GM21381 (cell line): Measurements from ENCODE around the gene ZMYND12.
"Not testable (repeated sequence)": the region's sequence is repeated elsewhere in the genome, so short reads cannot be mapped to it uniquely, and the experiment has no call there.

Experiments used
- ATAC-seq: cut with Tn5 transposase; IDR thresholded peaks from one replicate; pipeline ENCODE4 v1.9.1; 2021; ENCODE audit warnings: mild to moderate bottlenecking, moderate library complexity; ENCODE audit not compliant: unreplicated experiment

ZMYND12 gene, protein sequence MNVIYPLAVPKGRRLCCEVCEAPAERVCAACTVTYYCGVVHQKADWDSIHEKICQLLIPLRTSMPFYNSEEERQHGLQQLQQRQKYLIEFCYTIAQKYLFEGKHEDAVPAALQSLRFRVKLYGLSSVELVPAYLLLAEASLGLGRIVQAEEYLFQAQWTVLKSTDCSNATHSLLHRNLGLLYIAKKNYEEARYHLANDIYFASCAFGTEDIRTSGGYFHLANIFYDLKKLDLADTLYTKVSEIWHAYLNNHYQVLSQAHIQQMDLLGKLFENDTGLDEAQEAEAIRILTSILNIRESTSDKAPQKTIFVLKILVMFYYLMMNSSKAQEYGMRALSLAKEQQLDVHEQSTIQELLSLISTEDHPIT

GRCh38 chr1:42456010-42456753, at the start of gene ZMYND12, which contains the start of gene PPCS:
ZMYND12 (minus strand) TSS chr1:42456022; CDS start chr1:42455997, 25 bp downstream.
PPCS (plus strand) TSS chr1:42456543; CDS start chr1:42456566, 23 bp downstream.
- peak; percentile 87 for ATAC-seq

- ATAC-seq = no peak
These were observed 48.8 kb upstream of the ZMYND12 start for GRCh38 chr1:42504535-42505128.

DNA sequence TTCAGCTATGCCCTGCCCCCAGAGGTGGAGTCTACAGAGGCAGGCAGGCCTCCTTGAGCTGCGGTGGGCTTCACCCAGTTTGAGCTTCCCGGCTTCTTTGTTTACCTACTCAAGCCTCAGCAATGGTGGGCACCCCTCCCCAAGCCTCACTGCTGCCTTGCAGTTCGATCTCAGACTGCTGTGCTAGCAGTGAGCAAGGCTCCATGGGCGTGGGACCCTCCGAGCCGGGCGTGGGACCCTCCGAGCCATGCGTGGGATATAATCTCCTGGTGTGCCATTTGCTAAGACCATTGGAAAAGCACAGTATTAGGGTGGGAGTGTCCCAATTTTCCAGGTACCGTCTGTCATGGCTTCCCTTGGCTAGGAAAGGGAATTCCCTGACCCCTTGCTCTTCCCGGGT, 46.2 kb upstream of the ZMYND12 start:
- not testable (repeated sequence) for ATAC-seq

DNA sequence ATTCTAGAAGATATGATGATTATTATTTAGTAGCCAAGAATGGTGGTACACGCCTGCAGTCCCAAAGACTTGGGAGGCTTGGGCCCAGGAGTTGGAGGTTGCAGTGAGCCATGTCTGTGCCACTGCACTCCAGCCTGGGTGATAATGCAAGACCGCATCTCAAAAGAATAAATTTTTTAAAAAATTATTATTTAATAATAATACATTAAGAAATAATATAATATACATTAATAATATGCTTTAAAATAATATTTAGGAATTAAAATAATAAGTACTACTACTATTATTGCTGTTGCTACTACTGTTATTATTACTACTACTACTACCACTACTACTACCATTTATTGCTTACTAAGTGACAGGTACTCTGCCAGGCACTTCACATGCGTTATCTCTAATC, 34.4 kb upstream of the ZMYND12 start:
- ATAC-seq = no peak

GRCh38 chr1:42484382-42484781, 28.6 kb upstream of the ZMYND12 start:
- no peak for ATAC-seq

- no peak for ATAC-seq
These were observed 26.9 kb upstream of the ZMYND12 start for GRCh38 chr1:42482635-42483153.

DNA sequence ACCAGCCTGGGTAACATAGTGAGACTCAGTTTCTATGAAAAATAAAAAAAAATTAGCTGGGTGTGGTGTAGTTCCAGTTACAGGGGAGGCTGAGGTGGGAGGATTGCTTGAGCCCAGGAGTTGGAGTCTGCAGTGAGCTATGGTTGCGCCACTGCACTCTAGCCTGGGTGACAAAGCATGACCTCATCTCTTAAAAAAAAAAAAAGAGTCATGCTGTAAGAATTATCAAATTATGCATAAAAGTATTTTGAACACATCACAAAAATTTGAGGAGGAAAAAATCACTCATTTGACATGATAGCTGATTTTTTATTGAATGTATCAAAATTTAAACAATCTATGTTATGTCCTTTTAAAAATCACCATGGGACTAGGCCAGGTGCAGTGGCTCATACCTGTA, 25.1 kb upstream of the ZMYND12 start:
- no peak for ATAC-seq

GRCh38 chr1:42479621-42480020, 23.8 kb upstream of the ZMYND12 start:
- no peak for ATAC-seq

DNA sequence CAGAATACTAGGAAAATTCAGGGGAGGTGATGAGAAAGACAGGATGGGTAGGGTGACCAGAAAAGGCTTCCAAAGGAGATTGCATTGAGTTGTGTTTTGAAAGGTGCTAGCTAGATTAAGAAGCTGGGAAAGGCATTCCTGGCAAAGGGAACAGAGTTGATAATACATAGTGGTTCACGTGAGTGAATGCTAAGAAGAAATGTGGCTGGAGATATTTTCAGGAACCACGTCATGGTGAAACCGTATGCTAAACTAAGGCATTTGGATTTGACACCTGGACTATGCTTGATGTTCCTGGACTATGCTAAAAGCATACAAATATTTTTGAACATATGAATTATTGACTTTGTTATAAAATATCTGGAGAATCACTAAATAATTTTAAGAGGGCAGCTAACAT, 22.0 kb upstream of the ZMYND12 start:
- no peak for ATAC-seq

DNA sequence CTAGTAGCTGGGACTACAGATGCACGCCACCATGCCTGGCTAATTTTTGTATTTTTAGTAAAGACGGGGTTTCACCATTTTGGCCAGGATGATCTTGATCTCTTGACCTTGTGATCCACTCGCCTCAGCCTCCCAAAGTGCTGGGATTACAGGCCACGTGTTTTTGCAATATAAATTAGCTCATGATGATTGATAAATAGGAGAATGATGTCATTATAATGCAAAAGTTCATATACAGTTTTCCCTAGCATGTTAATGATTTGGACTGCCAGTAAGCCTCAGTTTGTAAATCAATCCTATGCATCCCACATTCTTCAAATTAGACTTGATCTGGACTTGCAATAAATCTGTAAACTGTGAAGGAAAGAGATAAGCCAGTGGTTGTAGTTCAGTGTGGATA, 21.5 kb upstream of the ZMYND12 start:
- not testable (repeated sequence) for ATAC-seq

- ATAC-seq = no peak
These were observed 20.8 kb upstream of the ZMYND12 start for GRCh38 chr1:42476605-42477004.

DNA sequence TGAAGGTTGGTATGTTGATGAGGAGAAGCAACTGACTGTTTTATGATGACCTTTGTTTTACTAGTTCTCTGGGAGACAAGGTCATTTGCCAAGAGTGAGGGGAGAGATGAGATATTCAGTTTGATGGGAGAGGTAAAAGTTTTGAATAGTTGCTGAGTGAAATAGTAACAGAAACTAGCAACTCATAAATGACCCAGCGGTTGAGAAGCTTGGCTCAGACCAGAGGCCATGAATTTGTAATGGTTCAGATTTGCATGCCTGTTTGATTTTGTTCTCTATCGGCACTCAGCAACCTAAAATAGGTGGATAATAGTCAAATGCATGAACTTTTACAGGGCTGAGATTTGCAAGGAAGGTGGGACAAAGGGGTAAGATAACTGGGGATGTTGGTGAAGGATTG, 13.9 kb upstream of the ZMYND12 start:
- no peak for ATAC-seq

DNA sequence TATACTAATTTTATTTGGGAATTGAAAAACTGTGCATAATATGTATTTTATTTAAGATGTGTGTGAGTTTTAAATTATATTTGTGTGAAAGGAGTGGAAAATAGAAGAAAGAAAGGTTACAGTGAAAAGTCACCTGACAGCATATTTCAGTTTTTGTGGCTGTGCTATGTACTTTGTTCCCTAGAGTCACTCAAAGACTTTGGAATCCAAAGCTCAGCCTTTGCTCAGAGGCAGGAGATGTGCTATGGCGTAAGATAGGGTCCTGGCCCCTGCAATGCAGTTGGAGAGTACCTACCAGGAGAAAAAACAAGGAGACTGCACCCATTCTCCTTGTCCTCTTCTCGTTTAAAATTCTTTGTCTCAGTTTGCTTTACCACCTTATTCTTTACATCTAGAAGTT, 10.2 kb upstream of the ZMYND12 start:
- ATAC-seq = no peak

- ATAC-seq = no peak
These were observed 8.1 kb upstream of the ZMYND12 start for GRCh38 chr1:42463921-42464320.

- ATAC-seq = peak; percentile 97
These were observed 7.3 kb upstream of the ZMYND12 start, which contains the start of gene CCDC30 for GRCh38 chr1:42462828-42463763. CCDC30 (plus strand) TSS chr1:42463286; CDS start chr1:42480552, 17,266 bp downstream.

GRCh38 chr1:42461196-42461595, 5.4 kb upstream of the ZMYND12 start:
- ATAC-seq = no peak

- ATAC-seq = peak; percentile 43
These were observed 900 bp upstream of the ZMYND12 start for GRCh38 chr1:42456754-42457089.

DNA sequence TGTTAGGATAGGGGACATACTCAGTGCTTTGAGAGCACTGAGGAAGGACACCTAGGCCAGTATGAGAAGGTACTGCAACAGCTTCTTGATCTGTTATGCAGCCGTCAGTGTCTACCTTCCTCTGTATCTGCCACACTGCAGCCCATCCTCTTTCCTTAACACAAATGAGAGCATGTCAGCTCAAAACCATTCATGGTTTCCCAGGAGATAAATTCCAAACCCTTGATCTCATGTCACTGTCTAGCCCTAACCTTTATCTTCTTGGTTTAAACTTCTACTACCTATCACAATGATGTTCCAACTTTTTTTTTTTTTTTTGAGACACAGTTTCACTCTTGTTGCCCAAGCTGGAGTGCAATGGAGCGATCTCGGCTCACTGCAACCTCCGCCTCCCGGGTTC, 1.4 kb downstream of the ZMYND12 start:
- ATAC-seq = no peak

GRCh38 chr1:42453386-42453785, 2.4 kb downstream of the ZMYND12 start:
- no peak for ATAC-seq

DNA sequence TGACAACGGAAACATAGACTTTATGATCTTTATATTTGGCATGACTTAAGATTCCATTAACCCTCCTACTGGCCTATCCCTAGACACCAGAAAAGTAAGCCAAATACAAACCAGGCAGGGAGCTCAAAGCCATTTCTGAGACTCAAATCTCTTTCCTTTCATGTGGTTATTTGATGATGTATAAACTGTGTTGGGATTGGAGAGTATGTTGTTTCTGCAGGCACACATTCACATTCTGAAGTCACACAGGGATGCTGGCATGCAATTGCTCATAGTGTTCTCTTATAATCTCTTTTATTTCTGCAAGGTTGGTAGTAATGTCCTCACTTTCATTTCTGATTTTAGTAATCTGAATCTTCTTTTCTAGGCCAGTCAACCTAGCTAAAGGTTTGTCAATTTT, 5.8 kb downstream of the ZMYND12 start:
- ATAC-seq = no peak
